D721Med (cell line): ENCODE results near the gene MRAP2.

Experiments
- DNase-seq: peaks from one replicate; pipeline ENCODE4 v3.0.0; 2011; ENCODE audit warnings: low spot score; ENCODE audit not compliant: insufficient read length
- FAIRE-seq: peaks from 2 replicates; lab custom pipeline; 2011; peaks lifted over from hg19 to GRCh38; lab: Jason Lieb, UNC
- CTCF ChIP-seq: IDR thresholded peaks from 2 replicates; pipeline ENCODE4 v1.5.1; 2012; ENCODE audit warnings: mild to moderate bottlenecking, control low read depth; ENCODE audit not compliant: insufficient read depth; ENCODE audit errors: missing control alignments

The MRAP2 gene

GRCh38 chr6:84033523-84034451, at the start of gene MRAP2:
Gene MRAP2, plus strand, starts transcription at chr6:84033772. Its CDS starts 21,547 bp downstream, at chr6:84055319.
- no peak for FAIRE-seq
- DNase-seq: no peak
- TF ChIP-seq CTCF: no peak

DNA sequence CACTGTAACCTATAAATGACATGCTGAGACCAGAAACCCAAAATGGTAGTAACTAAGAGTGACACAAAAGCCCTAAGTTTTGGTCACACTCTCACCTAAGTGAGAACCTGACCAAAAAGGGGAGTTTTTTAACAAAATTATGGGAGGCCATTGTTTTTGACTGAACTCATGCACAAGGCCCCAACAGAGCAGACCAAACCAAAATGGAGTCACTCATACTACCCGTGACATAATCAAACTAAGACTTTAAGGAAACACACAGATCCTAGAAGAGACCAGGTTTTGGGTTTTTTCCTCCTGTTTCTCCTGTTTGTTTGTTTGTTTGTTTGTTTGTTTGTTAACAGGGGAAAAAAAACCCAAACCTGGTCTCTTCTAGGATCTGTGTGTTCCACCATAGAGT, 49.2 kb upstream of the MRAP2 start:
- FAIRE-seq: no peak
- TF ChIP-seq CTCF: no peak
- DNase-seq: no peak

DNA sequence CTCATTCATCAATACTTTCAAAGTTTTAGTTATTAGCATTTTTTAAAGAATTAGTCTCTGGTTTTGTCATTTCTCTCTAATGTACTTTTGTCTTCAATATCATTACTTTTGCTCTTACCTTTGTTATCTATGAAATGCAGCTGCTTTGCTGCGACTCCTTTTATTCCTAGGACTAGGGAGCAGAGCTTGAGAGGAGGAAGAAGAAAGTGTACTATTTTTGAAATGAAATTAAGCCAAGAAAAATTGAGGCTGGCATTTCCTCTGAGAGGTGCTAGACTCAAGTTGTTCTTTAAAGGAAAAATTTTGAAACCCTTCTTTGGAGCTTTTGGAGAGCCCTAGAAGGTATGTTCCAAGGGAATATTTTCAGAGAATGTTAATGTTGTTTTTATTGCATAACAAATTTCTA, 48.3 kb upstream of the MRAP2 start:
- FAIRE-seq (no peak), DNase-seq (no peak)
- no peak for TF ChIP-seq CTCF

- DNase-seq (no peak), FAIRE-seq (no peak)
- no peak for TF ChIP-seq CTCF
Observed at GRCh38 chr6:83985715-83986114, 47.9 kb upstream of the MRAP2 start.

- FAIRE-seq (no peak), DNase-seq (no peak)
- TF ChIP-seq CTCF: no peak
Observed at GRCh38 chr6:83998021-83998584, 35.5 kb upstream of the MRAP2 start.

DNA sequence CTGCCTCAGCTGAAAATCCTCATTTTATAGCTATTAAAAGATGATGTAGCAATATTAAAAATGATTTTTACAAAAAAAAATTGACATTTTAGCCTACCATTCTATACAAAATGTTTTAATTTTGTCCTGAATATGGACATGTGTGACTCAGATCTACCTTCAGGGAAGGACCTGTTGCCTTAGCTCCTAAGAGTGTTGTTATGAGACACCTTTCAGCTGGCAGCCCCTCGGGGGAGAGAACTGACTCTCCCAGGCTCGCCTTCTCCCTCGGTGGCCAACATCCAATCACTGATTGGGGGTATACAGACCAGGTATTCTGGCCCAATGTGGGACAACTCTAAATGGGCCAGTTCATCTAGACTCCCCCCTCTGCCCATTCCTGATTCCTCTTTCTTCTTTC, 32.5 kb upstream of the MRAP2 start:
- FAIRE-seq (no peak), DNase-seq (no peak)
- no peak for TF ChIP-seq CTCF

- DNase-seq: no peak
Observed at GRCh38 chr6:84002226-84002625, 31.3 kb upstream of the MRAP2 start.

More at GRCh38 chr6:84002226-84002625, 31.3 kb upstream of the MRAP2 start:
- no peak for TF ChIP-seq CTCF
- no peak for FAIRE-seq
